ENCODE measurements around the gene FARS2.
"Not testable (repeated sequence)": the region's sequence is repeated elsewhere in the genome, so short reads cannot be mapped to it uniquely, and the experiment has no call there.

Gene FARS2

DNA sequence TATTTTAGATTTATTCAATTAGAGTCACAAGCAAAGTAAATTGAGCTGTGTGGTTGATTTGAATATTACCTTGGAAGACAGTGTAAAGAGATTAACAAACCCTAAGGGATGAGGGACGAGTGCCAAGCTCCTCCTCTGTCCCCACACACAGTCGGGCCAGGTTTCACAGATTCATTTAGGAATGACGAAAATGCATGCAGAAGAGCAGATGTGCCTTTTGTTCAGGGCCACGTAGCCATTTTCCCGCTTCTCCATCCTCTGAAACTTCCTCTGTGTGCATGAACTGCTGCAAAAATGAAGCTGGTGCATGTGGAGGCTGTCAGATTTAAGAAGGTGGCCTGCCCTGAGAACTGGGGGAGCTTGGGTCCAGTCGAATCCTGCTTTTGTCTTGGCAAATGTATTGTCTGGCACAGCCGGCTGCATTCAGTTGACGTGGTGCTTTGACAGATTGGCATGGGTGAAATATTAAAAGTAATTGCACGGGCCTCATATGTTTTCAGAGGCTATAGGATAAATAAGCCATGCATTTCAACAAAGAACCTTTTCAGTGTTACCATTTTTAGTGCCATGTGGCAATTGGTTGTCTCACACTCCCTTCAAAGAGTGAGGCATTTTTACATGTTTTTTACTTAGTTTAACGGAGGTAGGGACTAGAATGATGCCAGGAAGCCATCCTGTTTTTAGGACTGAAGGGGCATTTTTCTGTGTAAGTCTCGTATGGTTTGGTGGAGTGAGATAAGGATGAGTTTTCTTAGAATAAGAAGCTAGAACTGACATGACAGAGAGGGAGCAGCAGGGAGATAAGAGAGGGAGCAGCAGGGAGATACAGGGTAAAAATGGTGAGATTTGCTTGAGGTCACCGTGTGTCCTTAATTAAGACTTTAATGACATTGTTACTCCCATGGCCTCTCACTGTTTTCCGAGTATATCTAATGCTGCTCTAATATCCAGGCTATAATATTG is 384.3 kb downstream of the FARS2 start:
- no peak for DNase-seq

DNA sequence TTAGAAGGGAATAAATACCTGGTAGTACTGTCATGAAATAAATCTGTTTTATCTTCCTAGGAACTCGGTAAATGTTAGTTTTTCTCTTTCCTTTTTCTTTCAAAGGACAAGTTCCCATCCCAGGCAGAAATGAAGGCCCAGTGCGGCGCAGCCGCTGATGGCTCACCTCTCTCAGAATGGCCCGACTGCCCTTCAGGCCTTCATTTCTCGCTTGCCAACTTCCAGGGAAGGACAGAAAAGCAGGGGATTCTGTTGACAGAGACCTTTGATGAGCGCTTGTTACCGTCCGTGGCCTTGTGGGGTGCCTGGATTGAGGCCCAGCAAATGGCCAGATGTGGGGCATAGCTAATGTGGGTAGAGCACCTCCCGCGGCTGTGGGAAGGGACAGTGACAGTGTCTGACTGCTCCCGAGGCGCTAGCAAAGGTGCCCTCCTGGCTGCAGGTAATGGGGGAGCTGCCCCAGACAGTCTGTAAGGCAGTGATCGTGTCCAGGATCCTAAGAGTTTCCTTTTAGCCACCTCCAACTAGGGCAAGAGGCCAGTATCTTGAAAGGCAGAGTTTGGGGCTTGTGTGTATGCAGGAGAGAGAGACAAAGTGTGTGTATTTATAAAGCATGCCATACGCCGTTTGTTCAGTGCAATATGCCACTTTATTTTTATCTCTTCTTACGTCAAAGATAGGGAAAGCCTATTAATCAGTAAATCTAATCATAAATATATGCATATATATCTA is 391.3 kb downstream of the FARS2 start:
- DNase-seq, result no peak

DNA sequence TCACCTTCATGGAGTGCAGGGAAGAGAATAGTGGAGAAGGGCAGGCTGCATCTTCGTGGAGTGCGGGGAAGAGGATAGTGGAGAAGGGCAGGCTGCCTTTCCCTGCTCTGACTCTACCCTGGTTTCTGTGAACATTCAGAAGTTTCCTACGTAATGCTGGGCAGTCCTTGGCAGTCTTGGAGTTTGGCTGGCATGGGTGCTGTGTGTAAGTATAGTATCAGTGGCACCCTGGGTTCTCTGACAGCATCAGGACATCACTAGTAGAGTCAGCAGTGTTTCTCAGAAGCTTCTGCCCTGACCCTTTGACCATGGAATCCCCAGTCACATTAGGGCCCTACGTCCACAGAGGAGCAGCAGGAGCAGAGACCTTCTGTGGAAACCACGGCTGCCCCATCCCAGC is 392.5 kb downstream of the FARS2 start:
- DNase-seq, result no peak

DNA sequence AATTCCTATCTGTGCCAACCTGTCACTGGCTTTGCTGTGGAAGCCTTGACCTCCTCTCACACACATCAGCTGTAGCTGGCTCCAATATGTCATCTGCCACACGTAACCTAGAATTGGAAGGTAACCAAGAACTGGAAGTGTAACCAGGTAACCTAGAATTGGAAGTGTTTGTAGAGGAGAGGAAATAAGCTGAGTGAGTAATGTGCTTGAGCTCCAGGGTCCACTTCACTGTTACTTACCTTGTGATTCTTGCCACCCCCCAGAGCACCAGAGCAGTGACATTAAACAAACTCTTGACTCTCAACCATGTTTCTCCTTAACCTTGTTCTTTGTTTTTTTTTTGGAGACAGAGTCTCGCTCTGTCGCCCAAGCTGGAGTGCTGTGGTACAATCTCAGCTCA is 394.9 kb downstream of the FARS2 start:
- DNase-seq, result no peak

DNA sequence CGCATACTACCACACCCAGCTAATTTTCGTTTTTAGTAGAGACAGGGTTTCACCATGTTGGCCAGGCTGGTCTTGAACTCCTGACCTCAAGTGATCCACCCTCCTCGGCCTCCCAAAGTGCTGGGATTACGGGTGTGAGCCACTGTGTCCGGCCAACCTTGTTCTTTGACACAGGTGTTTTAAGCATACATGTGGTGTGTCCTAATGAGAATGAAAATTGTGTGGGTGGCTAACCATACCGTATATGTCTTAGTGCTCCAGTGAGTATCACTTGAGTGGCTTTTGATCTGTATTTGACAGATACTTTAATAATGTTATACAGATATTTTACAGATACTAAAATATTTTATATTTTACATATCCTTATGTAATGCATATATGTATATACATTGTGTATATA is 395.4 kb downstream of the FARS2 start:
- DNase-seq, result not testable (repeated sequence)

DNA sequence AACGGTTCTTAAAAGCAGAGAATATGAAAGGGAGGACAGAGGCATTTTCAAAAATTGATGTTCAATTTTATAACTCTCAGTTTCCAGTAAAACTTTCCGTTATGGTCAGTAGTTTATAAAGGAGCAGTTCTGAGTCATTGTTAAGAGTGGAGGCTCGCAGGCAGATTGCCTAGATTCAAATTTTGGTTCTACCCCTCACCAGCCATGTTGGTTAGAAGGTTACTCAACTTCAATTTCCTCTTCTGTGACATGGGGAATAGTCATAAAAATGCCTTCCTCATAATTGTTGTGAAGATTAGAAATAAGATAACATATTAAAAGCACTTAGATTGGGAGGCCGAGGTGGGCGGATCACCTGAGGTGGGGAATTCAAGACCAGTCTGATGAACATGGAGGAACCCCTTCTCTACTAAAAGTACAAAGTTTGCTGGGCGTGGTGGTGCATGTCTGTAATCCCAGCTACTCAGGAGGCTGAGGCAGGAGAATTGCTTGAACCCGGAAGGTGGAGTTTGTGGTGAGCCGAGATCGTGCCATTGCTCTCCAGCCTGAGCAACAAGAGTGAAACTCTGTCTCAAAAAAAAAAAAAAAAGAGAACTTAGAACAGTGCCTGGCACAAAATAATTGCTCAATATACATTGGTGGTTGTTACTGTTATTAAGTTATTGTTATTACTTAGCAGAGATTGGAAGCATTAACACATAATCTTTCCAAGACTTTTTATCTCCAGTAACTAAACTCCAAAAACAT is 396.5 kb downstream of the FARS2 start:
- DNase-seq, result peak in 1 of 2 donors; percentile 8

DNA sequence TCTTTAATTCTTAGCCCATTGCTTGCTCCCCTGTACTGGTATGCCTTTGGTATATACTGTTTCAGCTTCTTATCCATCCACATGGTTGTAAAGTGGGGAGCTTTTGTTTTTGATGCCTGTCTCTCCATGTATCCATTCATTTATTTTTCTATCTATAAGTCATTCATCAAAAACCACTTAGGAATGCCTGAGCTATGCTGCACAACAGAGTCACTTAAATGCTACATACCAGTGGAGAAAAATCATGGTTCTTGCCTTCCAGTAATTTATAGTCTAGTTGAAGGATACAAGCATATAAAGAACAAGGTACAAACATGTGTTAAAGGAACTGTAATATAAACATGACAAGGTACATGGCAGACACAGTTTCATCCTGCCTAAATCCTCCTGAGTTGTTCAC is 398.2 kb downstream of the FARS2 start:
- no peak for DNase-seq

DNA sequence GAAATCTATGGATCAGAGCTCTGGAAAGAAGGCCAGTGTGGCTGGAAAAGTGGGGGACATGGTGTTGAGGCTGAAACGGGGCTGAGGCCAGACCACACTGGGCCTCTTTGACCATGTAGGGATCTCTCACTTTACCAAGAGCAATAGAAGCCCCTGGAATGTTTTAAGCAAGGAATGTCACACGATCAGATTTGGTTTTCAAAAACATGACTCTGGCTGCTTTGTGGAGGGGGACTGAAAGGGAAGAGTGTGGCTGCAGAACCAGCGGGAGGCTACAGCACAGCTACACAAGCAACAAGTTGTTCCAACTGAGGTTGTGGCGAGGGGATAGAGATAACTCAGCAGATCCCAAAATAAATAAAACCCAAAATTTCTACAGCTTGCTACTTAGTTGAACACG is 399.5 kb downstream of the FARS2 start:
- no peak for DNase-seq

DNA sequence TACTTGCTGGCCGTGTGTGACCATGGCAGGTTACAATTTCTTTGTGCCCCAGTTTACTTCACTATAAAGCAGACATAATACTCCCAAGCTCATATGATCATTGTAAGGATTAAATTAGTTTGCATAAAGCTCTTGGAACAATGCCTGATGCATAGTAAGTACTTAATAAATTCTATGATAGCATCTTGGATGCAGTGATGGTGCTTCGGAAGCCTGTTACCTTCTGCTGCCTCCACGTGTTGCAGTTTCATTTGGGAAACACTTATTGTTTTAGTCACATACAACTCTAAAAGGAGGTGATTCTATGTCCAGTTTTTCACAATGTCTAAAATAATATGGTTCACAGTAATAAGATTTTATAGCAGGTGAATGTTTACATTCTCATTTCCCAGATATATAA is 401.5 kb downstream of the FARS2 start:
- no peak for DNase-seq

DNA sequence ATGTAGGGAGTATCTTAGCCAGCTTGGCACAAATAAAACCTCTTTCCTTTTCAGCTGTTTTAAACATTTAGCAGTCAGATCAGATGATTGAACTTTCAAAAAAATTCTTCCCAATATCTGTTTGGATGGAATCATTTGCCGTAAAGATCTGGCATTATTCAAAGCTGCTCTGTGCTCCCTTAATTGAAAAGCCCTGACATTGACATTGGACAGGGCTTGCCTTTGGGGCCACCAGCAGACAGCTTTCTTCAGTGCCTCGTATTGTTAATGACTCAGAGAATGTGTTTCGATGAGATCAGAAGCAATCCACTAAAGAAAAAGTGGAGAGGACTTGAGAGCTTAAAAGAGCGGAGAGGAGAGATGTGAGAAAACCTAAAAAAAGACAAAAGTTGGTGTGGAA is 401.9 kb downstream of the FARS2 start:
- no peak for DNase-seq

DNA sequence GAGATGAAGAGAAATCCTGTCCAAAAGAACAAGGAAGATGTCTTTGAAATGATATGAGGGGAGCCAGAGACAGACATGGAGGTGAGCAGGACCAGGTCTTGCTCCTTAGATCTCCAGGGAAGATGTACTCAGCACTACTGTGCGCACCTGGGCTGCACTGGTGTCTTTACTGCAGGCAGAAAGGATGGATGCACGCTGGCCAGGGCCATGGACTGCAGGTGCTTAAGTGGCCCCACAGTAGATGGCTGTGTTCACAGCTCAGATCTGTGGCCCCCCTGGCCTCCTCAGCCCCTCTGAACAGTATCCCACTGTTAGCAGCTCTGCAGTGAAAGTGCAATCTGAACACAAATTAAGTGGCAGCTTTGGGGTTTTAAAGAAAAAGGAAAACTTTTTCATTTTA is 402.4 kb downstream of the FARS2 start:
- no peak for DNase-seq

DNA sequence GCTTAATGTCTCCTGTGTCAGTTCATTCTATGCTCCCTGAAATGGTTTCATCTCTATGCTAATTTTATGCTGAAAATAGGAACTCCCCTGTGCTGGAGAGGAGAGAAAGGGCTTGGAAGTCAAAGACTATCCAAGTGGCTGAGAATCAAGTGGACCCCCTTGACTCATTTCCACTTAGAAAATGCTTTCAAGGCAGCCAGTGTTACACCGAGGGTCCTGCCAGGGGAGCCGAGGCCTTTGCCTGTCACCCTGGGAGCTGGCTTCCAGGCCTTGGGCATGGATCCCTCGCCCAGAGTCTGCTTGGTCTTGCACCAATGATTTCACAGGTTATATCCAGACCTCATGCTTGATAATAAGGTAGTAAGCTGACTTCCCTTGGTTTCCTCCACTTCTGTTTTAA is 402.8 kb downstream of the FARS2 start:
- no peak for DNase-seq

DNA sequence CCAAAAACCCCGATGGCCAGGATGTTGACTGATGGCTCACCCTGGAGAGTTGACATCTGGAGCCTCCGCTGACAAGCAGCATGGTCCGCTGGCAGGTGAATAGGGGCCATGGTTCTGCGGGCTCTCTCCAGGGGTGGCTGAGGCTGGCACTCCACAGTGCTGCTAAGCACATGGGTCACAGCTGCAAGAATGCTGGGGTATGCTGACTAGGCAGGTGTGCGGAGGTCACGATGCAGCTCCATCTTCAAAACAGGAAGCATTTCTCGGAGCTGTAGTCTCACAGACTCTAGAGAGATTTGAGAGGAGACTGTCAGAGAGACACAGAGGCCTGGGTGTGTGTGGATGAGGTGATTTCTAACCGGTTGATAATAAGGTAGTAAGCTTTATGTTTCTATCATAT is 403.9 kb downstream of the FARS2 start:
- DNase-seq, result peak; percentile 24 to 41

DNA sequence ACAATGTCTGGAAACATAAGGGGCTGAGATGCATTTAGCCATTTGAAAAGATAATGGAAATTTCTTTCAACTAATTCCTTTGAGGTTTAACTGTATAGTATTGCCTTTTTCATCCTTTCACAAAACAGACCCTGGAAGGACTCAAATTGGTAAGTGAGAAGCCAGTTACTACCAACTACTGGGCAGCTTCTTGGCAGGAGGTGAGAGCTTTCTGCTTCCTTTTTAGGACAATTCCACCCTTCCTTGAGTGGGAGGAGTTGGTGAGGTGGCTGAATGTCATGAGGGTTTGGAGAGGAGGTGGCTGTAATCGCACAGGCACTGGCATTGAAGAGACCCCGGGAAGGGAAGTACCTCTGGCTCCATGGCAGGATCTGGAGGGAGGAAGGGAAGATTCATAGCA is 404.4 kb downstream of the FARS2 start:
- DNase-seq, result no peak

DNA sequence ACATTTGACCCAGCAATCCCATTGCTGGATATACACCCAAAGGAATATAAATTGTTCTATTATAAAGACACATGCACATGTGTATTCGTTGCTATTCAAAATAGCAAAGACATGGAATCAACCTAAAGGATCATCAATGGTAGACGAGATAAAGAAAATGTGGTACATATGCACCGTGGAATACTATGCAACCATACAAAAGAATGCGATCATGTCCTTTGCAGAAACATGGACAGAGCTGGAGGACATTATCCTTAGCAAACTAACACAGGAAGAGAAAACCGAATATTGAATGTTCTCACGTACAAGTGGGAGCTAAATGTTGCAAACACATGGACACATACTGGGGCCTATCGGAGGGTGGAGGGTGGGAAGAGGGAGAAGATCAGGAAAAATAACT is 405.4 kb downstream of the FARS2 start:
- DNase-seq, result no peak

DNA sequence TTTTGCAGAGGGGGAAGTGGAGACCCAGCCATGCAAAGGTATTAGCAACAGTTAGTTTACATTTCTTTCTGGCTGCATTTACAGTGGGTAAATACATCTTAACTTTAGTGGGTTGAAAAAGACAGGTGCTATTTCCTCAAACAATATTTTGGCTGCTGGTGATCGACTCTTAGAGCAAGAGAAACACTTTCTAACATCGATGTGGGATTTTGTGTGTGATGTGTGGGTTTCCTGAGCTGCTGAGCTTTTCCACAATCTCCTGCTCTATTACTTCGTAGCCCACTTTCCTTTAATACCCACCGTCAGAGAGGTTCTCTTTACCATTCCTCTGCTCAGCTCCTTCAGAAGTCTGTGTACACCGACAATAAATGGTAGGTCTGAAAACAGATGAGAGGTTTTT is 406.4 kb downstream of the FARS2 start:
- peak; percentile 15 to 28 for DNase-seq

DNA sequence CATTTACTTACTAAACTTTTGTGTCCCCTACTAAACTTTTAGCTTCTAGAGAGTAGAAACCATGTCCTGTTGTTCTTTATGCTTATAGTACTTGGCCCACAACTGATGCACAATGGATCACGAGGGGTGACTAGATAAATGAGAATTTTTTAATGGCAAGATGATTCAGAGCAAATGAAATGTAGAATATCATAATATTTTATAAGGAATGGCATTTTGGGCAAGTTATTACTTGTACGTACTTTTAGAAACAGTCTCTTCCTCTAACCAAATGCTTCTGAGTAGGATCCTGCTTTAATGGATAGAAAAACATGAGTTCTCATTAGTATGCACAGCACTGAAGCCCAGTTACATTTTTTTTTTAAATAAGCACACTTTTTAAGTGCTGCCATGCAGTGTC is 409.1 kb downstream of the FARS2 start:
- no peak for DNase-seq

DNA sequence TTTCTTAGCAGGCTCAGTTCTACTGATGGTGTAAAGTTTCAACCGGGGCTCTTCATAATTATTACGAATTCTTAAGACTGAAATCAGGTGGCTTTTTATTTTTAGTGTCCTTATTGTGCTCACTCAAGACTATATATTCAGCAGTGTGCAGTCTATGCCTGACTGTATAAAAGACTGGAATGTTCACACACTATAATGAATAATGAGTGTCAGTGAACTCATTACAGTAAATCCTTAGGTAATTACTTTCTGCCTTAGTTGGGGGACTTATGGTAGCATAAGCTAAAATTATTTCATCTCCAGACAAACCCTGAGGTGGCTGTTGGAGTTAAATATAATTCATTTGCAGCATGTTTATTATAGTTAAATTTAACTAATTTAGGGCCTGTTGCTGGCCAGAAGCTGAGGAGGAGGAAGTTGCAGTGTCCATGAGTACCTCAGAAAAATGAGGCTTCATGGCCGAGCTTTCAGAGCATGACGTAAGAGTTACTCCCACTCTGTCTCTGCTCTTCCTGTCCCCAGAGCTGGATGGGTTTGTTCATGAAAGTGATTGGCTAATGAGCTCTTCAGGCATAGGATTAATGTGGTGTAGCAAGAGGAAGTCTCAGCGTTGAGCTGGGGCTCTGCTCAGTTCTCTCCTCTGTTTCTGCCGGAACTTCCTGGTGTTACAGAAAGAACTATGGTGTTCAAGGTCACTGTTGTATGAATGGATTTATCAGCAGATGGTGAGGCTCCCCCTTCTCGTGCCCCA is 409.7 kb downstream of the FARS2 start:
- peak; percentile 41 to 62 for DNase-seq

DNA sequence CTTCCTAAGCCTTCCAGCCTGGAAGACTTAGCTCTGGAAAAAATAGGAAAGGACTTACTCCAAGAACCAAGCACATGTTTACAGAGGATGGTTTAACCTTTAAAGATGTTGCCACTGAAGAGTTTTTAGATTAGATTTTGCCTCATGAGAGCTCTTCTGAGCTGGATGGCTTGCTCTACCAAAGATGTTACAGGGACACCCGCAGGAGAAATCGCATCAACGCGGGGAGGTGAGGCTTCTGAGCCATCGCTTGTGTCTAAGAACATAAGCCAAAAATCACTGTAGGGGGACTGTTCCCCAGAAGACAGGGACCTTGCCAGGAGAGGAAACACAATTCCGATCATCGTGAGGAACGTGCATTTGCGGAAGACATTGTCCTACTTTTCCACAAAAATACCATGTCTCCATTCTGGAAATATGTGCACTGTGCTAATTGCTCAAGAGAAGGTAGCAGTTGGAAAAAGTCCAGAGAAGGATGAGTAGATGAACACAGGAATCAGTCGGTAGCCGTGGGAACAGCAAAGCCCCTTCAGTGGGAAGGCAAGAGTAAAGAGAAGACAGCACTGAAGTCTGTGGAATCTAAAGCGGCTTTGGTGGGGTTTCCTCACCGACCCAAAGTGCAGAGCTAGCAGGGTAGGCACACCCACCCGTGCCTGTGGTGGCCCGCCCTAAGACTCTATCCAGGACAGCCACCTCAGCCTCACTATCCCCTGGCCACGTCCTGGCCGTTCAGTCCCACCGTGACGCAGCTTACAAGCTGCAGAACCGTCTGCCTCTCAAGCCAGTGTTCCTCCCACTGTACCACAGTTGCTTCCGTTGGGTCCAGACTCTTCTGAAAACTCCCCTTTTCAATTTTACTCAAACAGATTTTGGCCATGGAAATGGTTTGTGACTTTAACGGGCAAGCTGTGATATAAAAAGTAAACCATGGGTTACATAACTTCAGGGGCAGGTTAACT is 410.6 kb downstream of the FARS2 start:
- no peak for DNase-seq

DNA sequence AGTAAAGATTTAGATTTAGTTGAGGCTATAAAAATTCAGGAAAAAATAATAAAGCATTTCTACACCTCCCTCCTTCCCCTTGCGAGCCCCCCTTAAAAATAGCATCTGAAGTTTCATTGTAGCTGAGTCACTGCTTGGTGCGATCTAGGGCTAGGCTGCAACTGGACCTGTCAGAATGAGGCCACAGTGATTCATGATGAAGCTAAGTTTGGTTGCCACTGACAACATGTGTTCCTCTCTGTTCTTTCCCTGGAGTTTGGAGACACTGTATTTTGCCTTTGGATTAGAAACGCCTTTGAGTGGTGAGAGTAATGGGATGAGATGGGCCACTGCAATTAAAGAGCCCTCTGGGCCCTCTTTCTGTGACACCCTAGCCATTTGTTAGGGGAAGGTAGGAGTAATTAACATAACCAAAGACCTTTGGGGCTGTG is 411.3 kb downstream of the FARS2 start:
- DNase-seq, result peak in 1 of 2 donors; percentile 19

DNA sequence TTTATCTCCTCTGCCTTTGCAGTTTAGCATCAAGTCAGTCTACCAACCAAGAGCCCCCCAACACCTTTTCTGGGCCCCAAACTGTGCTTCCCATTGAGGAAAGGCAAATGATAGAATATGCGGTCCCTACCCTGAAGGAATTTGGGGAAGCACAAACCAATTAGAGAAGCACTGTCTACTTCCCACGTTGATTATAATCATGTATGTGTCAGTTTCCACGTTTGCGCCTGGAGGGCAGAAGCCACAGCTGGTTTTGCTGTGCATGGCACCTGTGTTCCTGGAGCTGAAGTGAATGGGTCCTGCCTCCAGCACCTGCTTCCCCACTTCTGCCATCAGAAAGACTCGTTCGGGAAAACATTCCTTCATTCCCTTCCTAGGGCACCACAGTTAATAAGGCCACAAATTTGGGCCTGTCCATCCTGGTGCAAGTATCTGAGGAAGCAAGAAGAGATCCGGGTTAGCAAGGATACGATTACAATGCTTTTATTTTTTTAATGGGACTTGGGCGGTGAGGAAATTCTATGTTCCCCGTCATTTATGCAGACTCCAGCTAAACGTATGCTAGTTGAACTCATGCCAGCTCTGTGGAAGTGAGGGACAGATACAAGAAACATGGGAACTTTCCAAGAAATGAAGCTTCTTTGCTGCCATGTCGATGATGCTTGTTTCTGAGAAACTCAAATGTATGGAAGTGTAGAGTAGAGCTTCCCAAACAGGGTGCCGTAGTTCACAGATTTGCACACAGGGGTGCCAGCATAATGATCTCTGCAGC is 411.9 kb downstream of the FARS2 start:
- no peak for DNase-seq
